ENCODE measurements around the gene SFSWAP.

Gene SFSWAP

DNA sequence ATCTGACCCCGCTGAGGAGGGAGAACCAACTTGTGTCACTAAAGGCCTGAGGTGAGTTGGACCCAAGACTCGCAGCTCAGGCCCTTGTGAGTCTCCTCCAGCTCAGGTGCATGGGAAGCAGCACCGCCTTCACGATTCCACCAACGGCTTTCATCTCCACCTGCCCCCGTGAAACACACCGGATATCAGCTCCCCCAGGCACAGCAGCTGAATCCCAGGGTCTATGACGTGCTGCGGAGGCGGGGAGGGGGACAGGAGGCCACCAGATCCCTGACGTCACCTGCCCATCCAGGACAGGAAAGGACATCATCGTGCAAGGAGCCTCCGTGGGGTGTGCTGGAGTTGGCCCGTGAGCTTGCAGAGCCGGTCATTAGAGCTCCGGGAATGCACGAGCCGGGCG lies 18.5 kb upstream of the SFSWAP start:
- TF ChIP-seq SIN3A (IDR thresholded peaks at IDR 0.05; ENCODE audit: borderline replicate concordance, insufficient read depth, low read length) (no peak), FOXP2 (optimal IDR thresholded peaks at IDR 0.05; ENCODE audit: borderline replicate concordance, extremely low read depth, extremely low read length, insufficient read depth) (no peak), TAF1 (IDR thresholded peaks at IDR 0.05; ENCODE audit: borderline replicate concordance, insufficient read depth, low read length) (no peak), POLR2AphosphoS5 (IDR thresholded peaks at IDR 0.05; ENCODE audit: low read depth, low read length) (no peak)
- TF ChIP-seq, protein P1, sequence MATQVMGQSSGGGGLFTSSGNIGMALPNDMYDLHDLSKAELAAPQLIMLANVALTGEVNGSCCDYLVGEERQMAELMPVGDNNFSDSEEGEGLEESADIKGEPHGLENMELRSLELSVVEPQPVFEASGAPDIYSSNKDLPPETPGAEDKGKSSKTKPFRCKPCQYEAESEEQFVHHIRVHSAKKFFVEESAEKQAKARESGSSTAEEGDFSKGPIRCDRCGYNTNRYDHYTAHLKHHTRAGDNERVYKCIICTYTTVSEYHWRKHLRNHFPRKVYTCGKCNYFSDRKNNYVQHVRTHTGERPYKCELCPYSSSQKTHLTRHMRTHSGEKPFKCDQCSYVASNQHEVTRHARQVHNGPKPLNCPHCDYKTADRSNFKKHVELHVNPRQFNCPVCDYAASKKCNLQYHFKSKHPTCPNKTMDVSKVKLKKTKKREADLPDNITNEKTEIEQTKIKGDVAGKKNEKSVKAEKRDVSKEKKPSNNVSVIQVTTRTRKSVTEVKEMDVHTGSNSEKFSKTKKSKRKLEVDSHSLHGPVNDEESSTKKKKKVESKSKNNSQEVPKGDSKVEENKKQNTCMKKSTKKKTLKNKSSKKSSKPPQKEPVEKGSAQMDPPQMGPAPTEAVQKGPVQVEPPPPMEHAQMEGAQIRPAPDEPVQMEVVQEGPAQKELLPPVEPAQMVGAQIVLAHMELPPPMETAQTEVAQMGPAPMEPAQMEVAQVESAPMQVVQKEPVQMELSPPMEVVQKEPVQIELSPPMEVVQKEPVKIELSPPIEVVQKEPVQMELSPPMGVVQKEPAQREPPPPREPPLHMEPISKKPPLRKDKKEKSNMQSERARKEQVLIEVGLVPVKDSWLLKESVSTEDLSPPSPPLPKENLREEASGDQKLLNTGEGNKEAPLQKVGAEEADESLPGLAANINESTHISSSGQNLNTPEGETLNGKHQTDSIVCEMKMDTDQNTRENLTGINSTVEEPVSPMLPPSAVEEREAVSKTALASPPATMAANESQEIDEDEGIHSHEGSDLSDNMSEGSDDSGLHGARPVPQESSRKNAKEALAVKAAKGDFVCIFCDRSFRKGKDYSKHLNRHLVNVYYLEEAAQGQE (IDR thresholded peaks at IDR 0.05; ENCODE audit: insufficient read depth in 1 of 2, low read depth in 2 of 2, low read length in 2 of 2) = no peak

DNA sequence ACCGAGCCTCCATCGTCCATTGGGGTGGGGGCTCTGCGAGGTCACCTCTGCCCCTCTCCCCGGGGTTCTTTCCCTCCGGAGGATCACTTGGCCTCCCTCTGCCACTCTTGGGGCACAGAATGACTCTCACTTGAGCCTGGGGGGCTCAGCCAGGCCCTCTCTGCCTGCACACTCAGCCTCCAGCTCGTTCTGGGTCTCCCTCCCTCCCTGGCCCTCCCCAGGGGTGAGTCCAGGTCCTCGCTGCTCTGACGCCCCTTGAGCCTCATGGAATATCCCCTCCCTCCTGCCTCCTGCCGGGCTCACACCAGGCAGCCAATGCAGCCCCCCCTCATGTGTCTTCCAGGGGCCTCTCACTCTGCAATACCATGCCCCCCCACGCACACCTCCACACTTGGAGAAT lies 17.7 kb upstream of the SFSWAP start:
- TF ChIP-seq TAF1 (IDR thresholded peaks at IDR 0.05; ENCODE audit: borderline replicate concordance, insufficient read depth, low read length) (no peak), SIN3A (IDR thresholded peaks at IDR 0.05; ENCODE audit: borderline replicate concordance, insufficient read depth, low read length) (no peak), POLR2AphosphoS5 (IDR thresholded peaks at IDR 0.05; ENCODE audit: low read depth, low read length) (no peak), FOXP2 (optimal IDR thresholded peaks at IDR 0.05; ENCODE audit: borderline replicate concordance, extremely low read depth, extremely low read length, insufficient read depth) (no peak)
- TF ChIP-seq, protein P1 (IDR thresholded peaks at IDR 0.05; ENCODE audit: insufficient read depth in 1 of 2, low read depth in 2 of 2, low read length in 2 of 2) = no peak

DNA sequence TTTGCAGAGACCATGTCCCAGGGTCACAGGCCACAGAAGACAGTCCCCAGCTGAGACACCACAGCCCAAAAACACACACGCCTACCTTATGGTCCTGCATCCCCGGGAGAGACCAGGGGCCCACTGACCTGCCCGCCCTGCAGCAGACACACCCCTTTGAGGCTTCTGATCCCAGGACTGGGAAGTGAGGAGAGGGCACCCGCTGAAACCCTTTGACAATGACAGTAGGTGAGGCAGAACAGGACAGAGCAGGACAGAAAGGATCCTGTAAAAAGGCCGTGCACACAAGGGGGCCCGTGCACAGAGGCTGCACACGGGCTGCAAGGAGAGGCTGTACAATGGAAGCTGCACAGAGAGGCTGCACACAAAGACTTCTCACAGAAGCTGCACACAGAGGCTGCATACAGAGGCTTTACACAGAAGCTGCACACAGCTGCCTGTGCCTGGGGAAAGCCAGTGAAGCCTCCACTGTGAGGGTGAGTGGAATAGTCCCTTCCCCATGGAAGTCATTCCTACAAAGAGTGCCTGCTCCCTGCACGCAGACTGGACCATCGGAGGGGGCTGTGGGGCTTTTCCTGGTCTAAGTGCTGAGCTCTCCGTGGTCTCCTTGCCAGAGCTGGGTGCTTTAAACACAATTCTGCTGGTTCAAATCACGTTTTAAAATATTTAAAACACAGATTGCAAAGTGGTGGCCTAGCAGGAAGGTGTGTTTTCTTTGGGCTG lies 16.6 kb upstream of the SFSWAP start:
- TF ChIP-seq POLR2AphosphoS5 (IDR thresholded peaks at IDR 0.05; ENCODE audit: low read depth, low read length) = no peak
- TF ChIP-seq SIN3A (IDR thresholded peaks at IDR 0.05; ENCODE audit: borderline replicate concordance, insufficient read depth, low read length) = no peak
- no peak for TF ChIP-seq FOXP2 (optimal IDR thresholded peaks at IDR 0.05; ENCODE audit: borderline replicate concordance, extremely low read depth, extremely low read length, insufficient read depth)
- no peak for TF ChIP-seq TAF1 (IDR thresholded peaks at IDR 0.05; ENCODE audit: borderline replicate concordance, insufficient read depth, low read length)

DNA sequence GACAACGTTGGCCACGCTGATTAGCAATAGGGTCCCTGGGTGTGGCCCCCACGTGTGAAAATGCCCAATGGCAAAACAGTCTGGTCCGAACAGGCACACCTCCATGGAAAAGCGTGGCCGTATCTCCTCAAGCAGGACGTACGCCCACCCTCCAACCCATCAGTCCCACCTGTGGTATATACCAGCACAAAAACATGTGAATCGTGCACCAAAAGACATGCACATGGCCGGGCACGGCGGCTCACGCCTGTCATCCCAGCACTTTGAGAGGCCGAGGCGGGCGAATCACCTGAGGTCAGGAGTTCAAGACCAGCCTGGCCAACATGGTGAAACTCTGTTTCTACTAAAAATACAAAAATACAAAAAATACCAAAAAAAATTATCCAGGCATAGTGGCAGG lies 14.9 kb upstream of the SFSWAP start:
- TF ChIP-seq SIN3A (IDR thresholded peaks at IDR 0.05; ENCODE audit: borderline replicate concordance, insufficient read depth, low read length) (no peak), POLR2AphosphoS5 (IDR thresholded peaks at IDR 0.05; ENCODE audit: low read depth, low read length) (no peak), TAF1 (IDR thresholded peaks at IDR 0.05; ENCODE audit: borderline replicate concordance, insufficient read depth, low read length) (no peak), FOXP2 (optimal IDR thresholded peaks at IDR 0.05; ENCODE audit: borderline replicate concordance, extremely low read depth, extremely low read length, insufficient read depth) (no peak)
- TF ChIP-seq, protein P1 (IDR thresholded peaks at IDR 0.05; ENCODE audit: insufficient read depth in 1 of 2, low read depth in 2 of 2, low read length in 2 of 2) = no peak

DNA sequence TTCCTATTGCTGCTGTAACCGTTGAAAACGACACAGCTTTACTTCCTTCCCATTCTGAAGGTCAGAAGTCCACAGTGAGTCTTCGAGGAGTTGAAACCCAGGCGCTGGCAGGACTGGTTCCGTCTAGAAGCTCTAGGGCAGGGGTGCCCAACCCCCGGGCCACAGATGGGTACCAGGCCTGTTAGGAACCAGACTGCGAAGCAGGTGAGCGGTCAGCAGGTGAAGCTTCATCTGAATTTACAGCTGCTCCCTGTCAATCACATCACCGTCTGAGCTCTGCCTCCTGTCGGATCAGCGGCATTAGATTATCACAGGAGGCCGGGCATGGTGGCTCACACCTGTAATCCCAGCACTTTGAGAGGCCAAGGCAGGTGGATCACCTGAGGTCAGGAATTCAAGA lies 12.6 kb upstream of the SFSWAP start:
- TF ChIP-seq POLR2AphosphoS5 (IDR thresholded peaks at IDR 0.05; ENCODE audit: low read depth, low read length) (no peak), SIN3A (IDR thresholded peaks at IDR 0.05; ENCODE audit: borderline replicate concordance, insufficient read depth, low read length) (no peak), TAF1 (IDR thresholded peaks at IDR 0.05; ENCODE audit: borderline replicate concordance, insufficient read depth, low read length) (no peak), FOXP2 (optimal IDR thresholded peaks at IDR 0.05; ENCODE audit: borderline replicate concordance, extremely low read depth, extremely low read length, insufficient read depth) (no peak)
- TF ChIP-seq, protein P1 (IDR thresholded peaks at IDR 0.05; ENCODE audit: insufficient read depth in 1 of 2, low read depth in 2 of 2, low read length in 2 of 2) = no peak
